GM21423 (cell line): ENCODE measurements around the gene SCD5.

Experiments
- ATAC-seq: cut with Tn5 transposase; IDR thresholded peaks from one replicate; pipeline ENCODE4 v1.9.1; 2021; ENCODE audit warnings: mild to moderate bottlenecking, moderate library complexity; ENCODE audit not compliant: unreplicated experiment

SCD5 gene

GRCh38 chr4:82774711-82775171 is 23.9 kb downstream of the SCD5 start:
- no peak for ATAC-seq

GRCh38 chr4:82773057-82773456 is 25.5 kb downstream of the SCD5 start:
- no peak for ATAC-seq

GRCh38 chr4:82770607-82771006 is 28.0 kb downstream of the SCD5 start:
- ATAC-seq = no peak

- no peak for ATAC-seq
Measured at GRCh38 chr4:82765134-82765533, 33.5 kb downstream of the SCD5 start.

- ATAC-seq = no peak
Measured at GRCh38 chr4:82761229-82761628, 37.4 kb downstream of the SCD5 start.

GRCh38 chr4:82758701-82759685 is 39.6 kb downstream of the SCD5 start:
- ATAC-seq = no peak

GRCh38 chr4:82756061-82756460 is 42.5 kb downstream of the SCD5 start:
- no peak for ATAC-seq

- no peak for ATAC-seq
Measured at GRCh38 chr4:82755650-82756049, 42.9 kb downstream of the SCD5 start.

- ATAC-seq = no peak
Measured at GRCh38 chr4:82754513-82755165, 44.0 kb downstream of the SCD5 start.

- ATAC-seq = no peak
Measured at GRCh38 chr4:82753725-82754410, 44.7 kb downstream of the SCD5 start.

GRCh38 chr4:82753238-82753637 is 45.4 kb downstream of the SCD5 start:
- no peak for ATAC-seq

GRCh38 chr4:82748810-82749470 is 49.7 kb downstream of the SCD5 start:
- no peak for ATAC-seq

GRCh38 chr4:82747686-82748575 is 50.7 kb downstream of the SCD5 start:
- no peak for ATAC-seq

- no peak for ATAC-seq
Measured at GRCh38 chr4:82746705-82747574, 51.7 kb downstream of the SCD5 start.

- ATAC-seq = no peak
Measured at GRCh38 chr4:82745173-82745842, 53.3 kb downstream of the SCD5 start.

- ATAC-seq = no peak
Measured at GRCh38 chr4:82744284-82744968, 54.2 kb downstream of the SCD5 start.

GRCh38 chr4:82741188-82741587 is 57.4 kb downstream of the SCD5 start:
- ATAC-seq = no peak
